Fibroblast of gingiva (primary cell): ENCODE measurements around the gene CHD1.

Experiments
- DNase-seq: peaks from one replicate; pipeline ENCODE4 v3.0.0-alpha.2; 2011; ENCODE audit warnings: low read depth

The CHD1 gene

DNA sequence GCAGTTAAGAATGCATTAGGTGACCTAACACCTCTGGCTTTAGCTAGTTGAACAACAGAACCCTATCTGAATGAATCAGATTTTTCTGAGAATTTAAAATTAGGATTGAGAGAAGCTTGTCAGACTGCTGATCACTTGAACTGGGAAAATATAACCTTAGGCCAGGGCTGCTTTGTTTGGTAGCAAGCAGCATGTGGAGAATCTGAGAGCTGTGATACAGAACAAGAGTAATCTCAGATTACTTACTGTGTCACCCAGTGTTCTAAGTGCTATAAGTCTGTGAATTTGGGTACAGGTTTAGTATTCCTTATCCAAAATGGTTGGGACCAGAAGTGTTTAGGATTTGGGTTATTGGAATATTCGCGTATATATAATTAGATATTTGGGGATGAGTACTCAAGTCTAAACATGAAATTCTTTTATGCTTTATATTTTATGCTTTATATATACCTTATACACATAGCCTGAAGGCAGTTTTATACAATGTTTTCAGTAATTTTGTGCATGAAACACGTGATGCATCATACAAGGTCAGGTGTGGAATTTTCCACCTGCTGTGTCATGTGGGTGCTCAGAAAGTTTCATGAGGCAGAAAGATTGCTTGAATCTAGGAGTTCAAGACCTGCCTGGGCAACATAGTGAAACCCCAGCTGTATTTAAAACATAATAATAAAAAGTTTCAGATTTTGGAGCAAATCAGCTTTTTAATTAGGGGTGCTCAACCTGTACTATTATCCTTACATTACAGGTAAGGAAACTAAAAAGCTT, 8.3 kb upstream of the CHD1 start:
- DNase-seq, result no peak

DNA sequence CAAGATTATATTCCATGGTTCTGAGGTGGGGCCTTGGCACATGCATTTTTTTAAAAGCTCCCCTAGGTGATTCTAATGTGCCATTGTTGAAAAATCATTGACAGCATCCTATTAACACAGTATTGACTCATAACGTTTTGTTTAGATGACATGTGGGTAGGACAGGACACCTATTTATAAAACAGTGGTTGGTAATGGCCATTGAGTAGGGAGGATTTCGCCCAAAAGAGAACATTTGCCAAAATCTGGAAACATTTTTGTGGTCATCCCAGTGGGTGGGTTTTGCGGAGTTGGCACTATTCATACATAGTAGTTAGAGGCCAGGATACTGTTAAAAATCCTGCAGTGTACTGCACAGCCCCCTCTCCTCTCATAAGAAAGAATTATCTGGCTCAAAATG, 6.4 kb upstream of the CHD1 start:
- DNase-seq, result no peak

DNA sequence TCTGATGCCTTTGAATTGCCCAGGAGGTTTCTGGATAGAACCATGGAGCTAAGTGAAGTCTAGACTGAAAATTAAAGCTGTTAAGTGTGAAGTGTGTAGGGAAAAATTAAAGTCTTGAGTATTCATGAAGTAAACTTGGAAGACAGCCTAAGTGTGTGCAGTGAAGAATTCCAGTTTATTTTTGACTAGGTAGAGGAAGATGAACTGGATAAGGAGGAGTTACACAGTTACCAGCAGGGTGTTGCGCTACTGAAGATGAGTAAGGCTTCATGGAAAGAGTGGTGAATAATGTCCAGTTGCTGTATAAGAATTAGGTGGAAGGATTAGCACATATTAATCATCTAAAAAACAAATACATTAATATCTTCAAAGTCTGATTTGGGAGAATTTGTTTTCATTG, 5.7 kb upstream of the CHD1 start:
- DNase-seq, result no peak

DNA sequence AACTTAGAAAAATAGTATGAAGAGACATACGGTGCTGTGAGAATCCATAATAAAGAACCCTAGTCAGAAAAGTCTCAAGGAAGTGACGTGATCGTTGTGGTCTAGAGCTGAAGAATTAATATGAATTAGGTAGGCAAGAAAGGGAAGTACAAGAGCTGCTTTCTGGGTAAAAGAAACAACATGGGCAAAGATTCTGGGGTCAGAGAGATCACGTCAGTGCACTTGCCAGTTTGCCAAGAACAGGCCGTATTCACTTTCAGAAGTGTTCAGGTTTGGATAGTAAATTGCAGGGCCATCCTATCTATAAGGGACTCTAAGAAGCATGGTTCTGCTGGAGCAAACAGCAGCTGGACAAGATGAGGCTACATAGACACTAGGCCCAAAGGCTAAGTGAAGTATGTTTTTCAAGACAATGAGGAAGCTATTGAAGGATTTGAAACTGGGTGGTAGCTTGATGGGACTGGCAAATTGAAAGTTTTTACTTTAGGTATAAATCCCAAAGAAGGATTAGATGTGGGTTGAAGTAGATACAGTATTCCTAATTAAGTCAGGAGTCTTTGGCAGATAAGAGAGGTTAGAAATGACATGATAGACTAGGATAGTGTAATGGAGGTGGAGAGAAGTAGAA, 4.8 kb upstream of the CHD1 start:
- DNase-seq, result no peak

DNA sequence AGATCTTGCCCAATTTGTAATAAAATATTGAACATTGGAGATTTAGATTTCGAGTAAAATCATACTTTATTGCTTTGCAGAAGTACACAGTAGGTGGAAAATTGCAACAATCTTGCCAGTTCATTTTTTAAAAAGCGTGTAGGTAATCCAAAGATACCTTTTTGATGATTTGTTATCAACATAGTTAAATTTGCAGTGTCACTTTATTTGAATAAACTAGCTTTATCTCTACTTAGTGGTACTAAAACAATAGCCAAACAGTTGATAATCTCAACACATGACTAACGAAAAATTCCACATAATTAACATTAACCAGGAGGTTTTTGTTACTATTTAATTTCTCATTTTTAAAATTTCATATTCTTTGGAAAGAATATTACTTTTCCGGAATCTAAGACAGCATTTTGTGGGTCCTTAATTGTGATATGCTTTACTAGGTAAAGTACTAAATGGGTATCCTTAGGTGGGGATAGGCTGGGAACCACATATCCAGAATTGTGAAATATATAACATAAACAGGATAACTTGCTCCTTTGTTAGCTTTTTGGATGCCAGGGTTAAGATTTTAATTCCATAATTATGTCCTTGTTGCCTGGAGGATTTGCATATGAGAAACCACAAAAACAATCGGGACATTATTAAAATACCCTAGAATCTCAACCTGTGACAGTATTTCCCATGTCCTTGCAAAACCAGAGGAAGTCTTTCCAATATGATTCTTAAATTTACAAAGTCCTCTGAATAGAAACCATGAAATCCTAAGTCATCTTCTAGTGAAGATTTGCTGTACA, 2.4 kb upstream of the CHD1 start:
- no peak for DNase-seq

DNA sequence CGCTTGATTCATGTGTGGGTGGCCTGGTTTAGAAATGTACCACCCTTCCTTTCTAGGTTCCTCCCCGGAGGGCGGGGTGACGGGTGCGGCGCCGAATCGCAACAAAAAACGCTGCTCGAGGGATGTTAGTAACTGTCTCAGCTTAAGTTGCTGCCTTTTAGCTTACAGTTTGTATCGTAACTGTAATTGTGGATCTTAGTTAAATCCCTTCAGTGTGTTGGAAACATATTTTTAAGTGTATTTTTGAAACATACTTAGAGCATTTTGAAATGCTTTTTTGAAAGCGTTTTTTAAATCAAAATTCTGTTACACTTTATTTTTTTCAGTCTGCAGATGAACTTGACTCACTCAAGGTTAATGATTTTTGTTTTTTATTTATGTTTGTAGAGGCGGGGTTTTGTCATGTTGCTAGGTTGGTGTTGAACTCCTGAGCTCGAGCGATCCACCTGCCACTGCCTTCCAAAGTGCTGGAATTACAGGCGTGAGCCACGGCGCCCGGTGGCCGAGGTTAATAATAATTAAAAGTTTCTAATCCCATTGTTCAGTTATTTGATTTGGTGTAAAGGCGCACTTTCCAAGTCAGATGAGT, 997 bp upstream of the CHD1 start:
- no peak for DNase-seq

DNA sequence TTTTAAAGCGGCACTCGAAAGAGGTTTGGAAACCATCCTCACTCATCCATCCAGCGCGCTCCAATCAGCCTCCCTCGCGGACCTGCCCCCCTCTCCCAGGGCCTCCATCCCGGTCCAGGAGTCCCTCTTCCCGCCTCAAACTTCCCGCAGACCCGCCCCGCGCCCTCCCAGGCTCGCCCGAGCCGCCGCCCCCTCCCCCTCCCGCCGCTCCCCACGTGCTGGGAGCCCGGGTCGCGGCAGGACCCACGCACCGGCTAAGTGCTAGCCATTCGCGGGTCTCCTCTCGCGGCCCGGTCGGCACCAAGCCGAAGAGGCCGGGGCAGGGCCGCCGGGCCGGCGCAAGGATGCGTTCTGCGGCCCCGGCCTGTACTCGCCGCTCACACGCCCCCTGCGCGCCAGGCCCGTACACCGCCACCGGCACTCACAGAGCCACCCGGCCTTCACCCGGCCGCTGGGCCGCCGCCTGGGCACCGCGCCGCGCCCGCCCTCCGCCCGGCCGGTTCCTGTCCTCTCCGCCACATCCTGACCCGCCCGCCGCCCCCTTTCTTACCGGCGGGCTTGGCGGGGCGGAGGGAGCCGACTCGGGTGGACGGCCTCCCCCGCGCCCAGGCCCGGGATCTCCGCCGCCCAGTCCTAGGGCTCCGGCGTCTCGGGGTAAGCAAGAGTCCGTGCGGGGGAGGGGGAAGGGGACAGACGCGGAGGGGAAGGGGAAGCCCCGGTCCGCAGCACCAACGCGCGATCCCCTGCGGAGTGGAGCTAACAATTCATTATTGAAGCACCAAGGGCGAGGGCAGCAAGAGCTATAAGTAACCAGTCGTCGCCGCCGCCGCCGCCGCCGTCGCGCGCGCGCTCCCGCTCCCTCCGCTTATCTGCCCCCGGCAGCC, 576 bp downstream of the CHD1 start:
- peak; percentile 66 for DNase-seq

DNA sequence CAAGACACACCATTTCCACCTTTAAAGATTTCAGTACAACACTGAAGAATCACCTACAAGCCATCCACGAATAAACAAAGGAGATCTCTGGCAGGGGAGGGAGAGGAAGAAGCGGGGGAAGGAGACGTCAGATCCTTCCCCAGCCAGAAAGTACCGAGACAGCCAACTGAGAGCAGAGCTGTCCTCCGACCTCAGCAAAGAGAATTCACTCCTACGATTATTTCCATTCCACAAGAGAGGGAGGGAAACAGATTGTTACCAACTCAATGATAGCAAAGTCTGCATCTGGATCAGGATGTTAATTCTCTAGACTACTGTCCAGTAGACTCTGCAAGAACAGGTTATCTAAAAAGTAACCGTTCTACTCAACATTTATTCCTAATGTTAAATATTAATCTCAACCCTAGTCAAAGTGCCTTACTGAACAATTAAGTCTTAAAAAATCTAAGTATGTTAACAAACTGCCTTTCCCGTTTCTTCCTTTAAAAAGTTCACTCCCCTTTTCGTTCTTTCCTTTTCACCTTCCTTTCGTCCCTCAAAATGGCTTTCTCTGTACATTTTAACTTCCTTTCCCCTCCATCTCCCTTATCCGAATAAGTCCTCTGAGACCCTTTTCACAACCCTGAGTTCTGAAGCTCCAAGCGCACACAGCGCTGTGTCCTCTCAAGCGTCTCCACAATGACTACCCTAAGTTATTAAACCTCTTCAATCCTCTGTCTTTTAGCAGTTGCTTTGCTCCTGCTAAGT, 1.4 kb downstream of the CHD1 start:
- DNase-seq, result peak; percentile 47

DNA sequence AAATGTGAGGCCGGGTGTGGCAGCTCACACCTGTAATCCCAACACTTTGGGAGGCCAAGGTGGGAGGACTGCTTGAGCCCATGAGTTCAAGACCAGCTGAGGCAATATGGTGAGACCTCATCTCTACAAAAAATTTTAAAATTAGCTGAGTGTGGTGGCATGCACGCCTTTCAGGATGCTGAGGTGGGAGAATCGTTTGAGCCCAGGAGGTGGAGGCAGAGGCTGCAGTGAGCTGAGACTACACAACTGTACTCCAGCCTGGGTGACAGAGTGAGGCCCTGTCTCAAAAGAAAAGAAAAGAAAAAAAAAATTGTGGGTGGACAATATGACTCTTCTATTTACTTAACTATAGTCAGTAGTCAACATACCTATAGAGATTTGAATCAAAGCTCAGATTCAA, 4.8 kb downstream of the CHD1 start:
- no peak for DNase-seq

DNA sequence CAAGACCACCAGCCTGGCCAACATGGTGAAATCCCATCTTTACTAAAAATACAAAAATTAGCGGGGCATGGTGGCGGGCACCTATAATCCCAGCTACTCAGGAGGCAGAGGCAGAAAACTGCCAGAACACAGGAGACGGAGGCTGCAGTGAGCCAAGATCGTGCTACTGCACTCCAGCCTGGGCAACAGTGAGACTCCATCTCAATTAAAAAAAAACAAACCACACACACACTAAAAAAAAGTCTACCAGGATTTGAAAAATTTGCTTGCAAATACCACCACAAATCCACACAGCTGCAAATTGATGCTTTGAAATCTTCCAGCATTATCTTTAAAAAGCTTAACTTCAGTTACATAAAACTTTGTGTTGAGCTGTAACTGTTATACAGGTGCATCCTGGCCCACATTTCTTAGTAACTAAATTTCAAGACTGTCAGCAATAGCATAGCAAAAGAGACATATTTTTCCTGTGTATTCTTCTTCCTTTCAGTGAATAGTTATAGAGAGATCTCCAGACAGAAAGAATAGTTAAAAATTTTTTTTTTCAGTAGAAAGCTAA, 6.8 kb downstream of the CHD1 start:
- DNase-seq, result no peak

DNA sequence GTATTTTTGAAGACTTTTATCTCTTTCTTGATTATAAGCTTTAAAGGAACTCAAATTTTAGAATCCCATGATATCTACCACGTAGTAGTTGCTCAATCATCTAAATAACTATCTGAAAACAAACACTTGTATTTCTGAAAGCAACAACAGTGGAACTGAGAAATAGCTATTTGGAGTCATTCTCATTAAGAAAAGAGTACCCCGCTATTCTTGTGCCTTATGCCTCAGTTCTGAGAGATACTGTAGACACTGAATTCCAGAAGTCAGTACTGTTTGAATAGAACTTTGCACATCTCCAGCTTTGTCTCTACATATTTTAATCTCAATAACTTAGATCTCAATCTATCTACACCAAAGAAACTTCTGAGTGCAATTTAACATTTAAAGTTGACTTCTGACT, 11.4 kb downstream of the CHD1 start:
- no peak for DNase-seq

DNA sequence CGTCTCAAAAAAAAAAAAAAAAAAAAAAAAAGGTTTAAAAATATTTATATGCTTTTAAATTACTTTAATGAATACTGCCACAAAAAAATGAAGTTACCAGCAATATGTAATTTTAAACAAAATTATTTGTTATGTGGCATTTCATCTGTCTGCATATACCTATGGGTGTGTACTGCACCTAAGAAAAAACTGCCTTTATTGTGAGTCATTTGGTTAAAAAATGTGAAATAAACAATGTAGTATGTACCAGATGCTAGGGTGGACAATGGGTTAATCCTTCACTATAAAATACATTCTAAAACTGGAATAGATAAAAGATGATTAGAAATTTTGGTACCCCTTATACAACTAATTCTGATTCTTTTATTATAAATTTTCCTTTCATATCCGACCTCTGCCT, 12.3 kb downstream of the CHD1 start:
- no peak for DNase-seq

DNA sequence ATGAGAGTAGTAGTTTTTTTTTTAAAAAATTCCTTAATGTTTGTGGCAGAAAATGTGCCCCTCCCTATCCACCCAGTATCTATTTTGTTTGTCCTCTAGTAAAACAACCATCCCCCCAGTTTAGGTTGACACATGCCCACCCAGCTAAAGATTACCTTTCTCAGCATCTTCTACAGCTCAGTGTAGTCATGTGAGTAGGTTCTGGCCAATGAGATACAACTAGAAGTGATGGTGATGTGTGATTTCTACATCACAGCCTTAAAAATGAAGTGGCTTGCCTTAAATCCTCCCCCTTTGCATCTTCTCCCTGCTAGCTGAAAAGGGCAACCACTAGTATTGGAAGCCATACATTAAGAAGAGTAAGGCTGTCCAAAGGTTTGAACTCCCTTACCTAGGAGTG, 14.9 kb downstream of the CHD1 start:
- DNase-seq, result no peak

DNA sequence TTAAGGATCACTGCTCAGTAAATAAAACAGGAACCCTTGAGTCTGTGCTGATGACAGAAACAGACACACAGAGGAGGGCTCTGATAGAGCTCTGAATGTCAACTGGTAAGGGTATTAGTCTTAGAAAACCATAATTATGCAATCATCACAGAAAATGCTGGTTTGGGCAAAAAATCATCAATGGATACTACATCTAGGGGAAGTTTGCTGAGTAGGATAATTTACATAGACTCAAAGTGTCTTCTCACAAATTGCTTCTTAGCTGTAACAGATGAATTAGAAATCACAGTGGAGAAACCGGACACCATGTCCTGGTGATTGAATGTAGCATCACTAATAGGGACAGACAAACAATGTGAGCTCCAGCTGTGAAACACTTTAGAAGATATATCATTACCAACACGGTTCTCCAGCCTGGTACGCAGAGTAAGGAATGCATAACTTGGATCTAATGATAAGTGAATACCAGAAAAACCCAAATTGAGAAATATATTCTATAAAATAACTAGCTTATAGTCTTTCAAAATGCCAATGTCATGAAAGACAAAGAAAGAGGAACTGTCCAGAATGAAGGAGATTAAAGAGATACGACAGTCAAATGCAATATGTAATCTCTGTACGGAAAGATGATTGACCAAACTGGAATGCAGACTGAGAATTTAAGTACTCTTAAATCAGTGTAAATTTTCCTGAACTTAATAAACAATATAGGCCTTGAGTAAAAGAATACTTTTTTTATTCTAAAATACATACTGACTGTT, 17.3 kb downstream of the CHD1 start:
- no peak for DNase-seq

DNA sequence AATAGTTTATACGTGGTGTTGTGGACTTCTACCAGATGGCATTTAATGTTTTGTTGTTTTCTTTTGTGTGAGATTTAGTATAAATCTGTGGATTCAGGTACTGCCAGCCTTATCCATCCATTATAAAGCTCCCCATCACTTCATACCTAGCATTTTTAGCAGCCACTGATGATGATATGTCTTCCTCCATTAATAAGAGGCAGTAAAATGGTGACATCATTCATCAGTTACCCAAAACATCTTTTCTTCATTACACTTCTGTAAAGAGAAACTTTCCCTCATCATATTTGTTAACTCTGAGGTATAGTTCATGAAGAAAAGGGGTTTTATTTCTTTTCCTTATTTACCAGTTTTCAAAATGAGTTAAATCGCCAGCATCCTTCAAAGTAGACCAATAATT, 19.4 kb downstream of the CHD1 start:
- DNase-seq, result peak; percentile 2

DNA sequence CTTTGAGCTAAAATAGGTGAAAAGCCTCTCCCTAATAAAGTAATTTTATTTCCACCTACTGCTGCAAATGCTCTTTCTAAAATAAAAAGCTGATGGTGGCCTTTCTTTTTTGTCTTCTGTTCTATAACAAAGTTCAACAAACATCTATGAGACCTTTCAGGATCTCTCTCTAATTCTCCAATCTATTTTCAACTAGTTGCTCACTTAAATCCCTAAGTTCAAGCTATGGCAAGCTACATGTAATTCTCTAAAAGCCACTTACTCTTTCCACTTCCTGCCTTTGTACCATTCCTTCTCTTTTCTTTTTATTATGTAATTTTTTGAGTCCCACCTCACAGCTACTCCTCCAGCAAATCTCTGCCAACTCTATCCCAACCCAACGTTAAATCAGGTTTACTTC, 20.9 kb downstream of the CHD1 start:
- DNase-seq, result no peak

DNA sequence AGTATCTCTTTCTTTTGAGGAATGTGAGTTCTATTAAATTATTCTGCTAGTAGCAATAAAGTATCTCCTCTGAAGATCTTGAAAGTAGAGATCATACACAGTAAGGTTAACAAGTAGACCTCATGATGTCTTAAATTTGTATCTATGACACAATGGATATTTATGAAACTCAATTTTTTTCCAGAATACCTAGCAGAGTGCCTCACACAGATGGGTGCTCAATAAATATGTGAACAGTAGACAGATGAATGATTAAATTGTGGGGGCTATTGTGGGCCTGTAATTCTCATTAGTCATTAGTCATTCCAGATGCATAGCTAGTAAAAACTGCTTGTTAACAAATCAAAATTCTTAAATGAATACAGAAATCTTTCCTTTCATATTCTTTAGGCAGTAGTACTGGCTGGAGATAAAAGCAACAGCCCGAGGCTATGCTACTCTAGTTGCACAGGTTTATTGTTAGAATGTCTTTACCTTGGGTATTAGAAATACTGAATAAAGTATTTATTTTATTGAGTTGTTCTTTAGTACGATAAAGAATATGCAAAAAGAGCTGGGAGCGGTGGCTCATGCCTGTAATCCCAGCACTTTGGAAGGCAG, 22.0 kb downstream of the CHD1 start:
- DNase-seq, result no peak

DNA sequence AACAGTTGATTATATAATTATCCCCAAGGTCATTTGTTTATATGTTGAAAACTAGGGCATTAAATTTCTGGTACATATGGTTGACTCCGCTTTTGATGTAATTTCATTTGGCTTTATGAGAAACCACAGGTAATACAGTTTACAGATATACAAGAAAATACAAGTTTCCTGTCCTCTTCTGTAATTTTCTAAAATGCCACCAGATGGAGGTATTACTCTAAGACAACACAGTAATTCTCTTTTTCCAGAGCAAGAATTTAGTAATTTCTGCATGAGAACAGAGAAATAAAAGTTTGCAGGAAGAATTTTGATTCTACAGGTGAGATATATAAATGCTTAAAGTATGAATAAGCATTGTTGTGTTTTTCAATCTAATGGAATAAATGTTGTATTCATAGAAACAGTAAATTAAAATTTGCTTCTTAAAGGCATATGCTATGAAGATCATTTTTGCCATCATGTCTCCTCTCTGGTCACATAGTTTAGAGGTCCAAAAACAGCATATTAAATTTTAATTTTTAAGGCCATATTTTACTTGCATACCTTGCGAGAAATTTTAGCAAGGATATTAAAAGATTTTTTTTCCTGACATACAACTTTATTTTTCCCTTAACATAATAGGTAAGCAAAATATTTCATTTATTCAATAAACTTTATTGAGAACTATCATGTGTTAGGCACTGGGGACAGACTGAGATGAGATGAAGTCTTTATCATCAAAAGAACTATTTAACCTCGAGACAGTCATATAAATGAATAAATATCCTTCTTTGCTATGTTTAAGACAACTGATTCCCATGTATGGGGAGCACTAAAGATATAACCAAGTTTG, 22.7 kb downstream of the CHD1 start:
- DNase-seq, result peak; percentile 31

DNA sequence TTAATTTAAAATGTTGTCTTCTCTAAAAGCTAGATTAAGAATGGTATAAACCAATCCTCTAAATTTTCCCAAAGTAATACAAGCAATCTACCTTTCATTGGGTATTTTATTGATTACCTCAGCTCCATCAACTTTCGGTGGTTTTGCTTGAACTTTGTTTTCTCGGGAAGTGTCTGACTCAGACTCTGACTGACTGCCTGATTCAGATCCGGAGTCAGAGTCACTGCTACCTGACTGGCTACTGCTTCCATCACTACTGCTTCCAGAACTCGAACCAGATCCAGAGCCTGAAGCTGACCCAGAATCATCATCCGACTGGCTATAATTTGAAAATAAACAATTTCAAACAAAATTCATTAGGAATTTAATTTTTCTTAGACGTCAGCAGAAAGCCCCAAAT, 24.0 kb downstream of the CHD1 start:
- no peak for DNase-seq
